ENCODE measurements around the gene CORO1C.

- TF ChIP-seq CTCF (IDR thresholded peaks at IDR 0.05; ENCODE audit: insufficient read depth, low read depth, low read length) (no peak), EZH2 (IDR thresholded peaks at IDR 0.05; ENCODE audit: insufficient read depth, low read length) (no peak)
Measured at GRCh38 chr12:108683906-108684556, 47.3 kb downstream of the CORO1C start.

Measured in astrocyte (in vitro differentiated cells and primary cell).